NB4 (cell line): Measurements from ENCODE around the gene PRC1.
A peak's percentile ranks its signal among the peaks of the same experiment; 100 is the strongest.

Experiments used
- DNase-seq: peaks from one replicate; pipeline ENCODE4 v3.0.0; 2010; ENCODE audit warnings: low read depth
- H3K4me3 ChIP-seq: one replicate; pipeline ENCODE4 v1.5.1; 2011; ENCODE audit warnings: mild to moderate bottlenecking, low read depth, low read length, moderate library complexity
- MYC ChIP-seq: IDR thresholded peaks from 2 replicates; pipeline ENCODE4 v1.6.1; 2011; ENCODE audit warnings: low read depth, low read length
- POLR2A ChIP-seq: IDR thresholded peaks from 2 replicates; pipeline ENCODE4 v1.6.1; 2011; ENCODE audit warnings: mild to moderate bottlenecking; ENCODE audit not compliant: insufficient read length; ENCODE audit errors: extremely low read depth
- TF ChIP-seq, protein P1 (sequence below): IDR thresholded peaks from 2 replicates; pipeline ENCODE4 v1.6.1; 2011; ENCODE audit warnings: low read depth, low read length
- TF ChIP-seq, protein P2 (sequence below): IDR thresholded peaks from one replicate; pipeline ENCODE4 v1.5.1; 2012; ENCODE audit warnings: low read depth, low read length

PRC1 gene

GRCh38 chr15:90955624-90956273 lies 38.6 kb downstream of the PRC1 start:
- peak overlapping the region; percentile 73 for H3K4me3 ChIP-seq
- no peak for DNase-seq
- TF ChIP-seq, protein P1, sequence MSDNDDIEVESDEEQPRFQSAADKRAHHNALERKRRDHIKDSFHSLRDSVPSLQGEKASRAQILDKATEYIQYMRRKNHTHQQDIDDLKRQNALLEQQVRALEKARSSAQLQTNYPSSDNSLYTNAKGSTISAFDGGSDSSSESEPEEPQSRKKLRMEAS = no peak
- TF ChIP-seq MYC = no peak
- TF ChIP-seq POLR2A = no peak
- TF ChIP-seq, protein P2, sequence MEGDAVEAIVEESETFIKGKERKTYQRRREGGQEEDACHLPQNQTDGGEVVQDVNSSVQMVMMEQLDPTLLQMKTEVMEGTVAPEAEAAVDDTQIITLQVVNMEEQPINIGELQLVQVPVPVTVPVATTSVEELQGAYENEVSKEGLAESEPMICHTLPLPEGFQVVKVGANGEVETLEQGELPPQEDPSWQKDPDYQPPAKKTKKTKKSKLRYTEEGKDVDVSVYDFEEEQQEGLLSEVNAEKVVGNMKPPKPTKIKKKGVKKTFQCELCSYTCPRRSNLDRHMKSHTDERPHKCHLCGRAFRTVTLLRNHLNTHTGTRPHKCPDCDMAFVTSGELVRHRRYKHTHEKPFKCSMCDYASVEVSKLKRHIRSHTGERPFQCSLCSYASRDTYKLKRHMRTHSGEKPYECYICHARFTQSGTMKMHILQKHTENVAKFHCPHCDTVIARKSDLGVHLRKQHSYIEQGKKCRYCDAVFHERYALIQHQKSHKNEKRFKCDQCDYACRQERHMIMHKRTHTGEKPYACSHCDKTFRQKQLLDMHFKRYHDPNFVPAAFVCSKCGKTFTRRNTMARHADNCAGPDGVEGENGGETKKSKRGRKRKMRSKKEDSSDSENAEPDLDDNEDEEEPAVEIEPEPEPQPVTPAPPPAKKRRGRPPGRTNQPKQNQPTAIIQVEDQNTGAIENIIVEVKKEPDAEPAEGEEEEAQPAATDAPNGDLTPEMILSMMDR = no peak

- peak; percentile 98 for DNase-seq
Measured at GRCh38 chr15:90954712-90955623, 39.4 kb downstream of the PRC1 start, which contains the start of gene RCCD1. RCCD1 (plus strand) TSS chr15:90954884; CDS start chr15:90956735, 1,851 bp downstream.

DNA sequence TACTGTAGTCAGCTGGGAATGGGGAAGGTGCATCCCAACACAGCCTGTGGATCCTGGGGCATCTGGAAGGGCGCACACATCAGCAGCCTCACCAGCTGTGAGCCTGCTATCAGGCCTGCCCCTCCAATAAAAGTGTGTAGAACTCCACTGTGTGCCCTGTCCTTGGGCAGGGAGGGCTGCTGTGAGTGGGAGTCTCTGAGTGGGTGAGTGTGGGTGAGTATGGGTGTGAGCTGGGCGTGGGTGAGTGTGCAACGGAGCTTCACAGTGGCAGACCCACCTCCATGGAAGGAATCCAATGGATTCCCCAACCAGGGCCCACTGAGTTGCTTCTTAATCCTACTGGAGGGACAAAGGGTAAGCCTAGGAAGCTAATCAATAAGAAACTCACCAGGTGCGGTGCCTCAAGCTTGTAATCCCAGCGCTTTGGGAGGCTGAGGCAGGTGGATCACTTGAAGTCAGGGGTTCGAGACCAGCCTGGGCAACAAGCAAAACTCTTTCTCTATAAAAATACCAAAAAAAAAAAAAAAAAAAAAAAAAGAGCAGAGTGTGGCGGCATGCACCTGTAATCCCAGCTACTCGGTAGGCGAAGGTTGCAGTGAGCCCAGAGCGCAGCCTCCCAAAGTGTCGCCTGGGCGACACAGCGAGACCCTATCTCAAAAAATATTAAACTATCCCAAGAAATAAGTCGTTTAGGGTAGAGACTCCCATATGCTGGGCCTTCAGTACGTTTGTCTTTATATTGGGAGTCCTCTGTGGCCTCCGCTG lies 40.2 kb downstream of the PRC1 start:
- no peak for DNase-seq
- TF ChIP-seq MYC (no peak), POLR2A (no peak)
- TF ChIP-seq, protein P2 = no peak
- TF ChIP-seq, protein P1 = no peak
- no peak overlapping the region for H3K4me3 ChIP-seq

More at GRCh38 chr15:90954712-90955623, 39.4 kb downstream of the PRC1 start, which contains the start of gene RCCD1:
- peak; percentile 69 for TF ChIP-seq POLR2A
- TF ChIP-seq MYC = peak; percentile 97
- TF ChIP-seq, protein P1 = peak; percentile 99
- TF ChIP-seq, protein P2 = no peak
- H3K4me3 ChIP-seq = peak within 1 kb of the TSS; percentile 73

GRCh38 chr15:90952901-90953677 lies 41.2 kb downstream of the PRC1 start:
- DNase-seq = no peak
- no peak overlapping the region for H3K4me3 ChIP-seq
- TF ChIP-seq, protein P2 = no peak
- TF ChIP-seq MYC (no peak), POLR2A (no peak)
- TF ChIP-seq, protein P1 = no peak

DNA sequence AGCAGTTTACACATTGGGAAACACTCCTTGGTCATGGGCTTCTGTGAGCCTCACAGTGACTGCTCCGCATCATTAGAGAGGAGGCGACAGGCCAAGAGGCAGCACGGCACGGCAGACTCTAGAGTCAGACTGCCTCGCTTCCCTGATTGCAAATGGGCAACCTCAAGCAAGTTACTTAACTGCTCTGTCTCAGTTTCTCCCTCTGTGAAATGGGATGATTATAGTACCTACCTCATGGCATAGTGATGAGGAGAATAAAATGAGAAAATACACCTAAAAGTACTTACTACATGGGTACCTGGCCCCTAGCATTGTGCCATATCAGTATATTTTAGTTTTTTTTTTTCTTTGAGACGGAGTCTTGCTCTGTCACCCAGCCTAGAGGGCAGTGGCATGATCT lies 43.7 kb downstream of the PRC1 start:
- TF ChIP-seq POLR2A = no peak
- TF ChIP-seq, protein P2 = no peak
- TF ChIP-seq MYC = no peak
- TF ChIP-seq, protein P1 = no peak
- DNase-seq = no peak

More for the DNA sequence above, 43.7 kb downstream of the PRC1 start:
- H3K4me3 ChIP-seq = no peak overlapping the region
